Activated T-cell treated with anti-CD3 and anti-CD28 coated beads, Interleukin-2, amount 50 U/mL, for 4 hours (primary cell): Measurements from ENCODE around the gene RIC1. TPM values are rescaled to one million over a fixed set of nuclear protein-coding genes. Genes with fewer than 3 reads are reported as not detected.

Experiments used
- ATAC-seq, 2 donors: fragments of 200-7000 bp; cut with Tn5 transposase; one replicate each; pipeline ENCODE4 v1.10.0; 2021
- DNase-seq: peaks from one replicate; pipeline ENCODE4 v3.0.0-alpha.2; 2020
- H3K27me3 Mint-ChIP-seq: one replicate; pipeline ENCODE4 v1.8.0; 2021; ENCODE audit warnings: low read depth, mixed read lengths
- H3K36me3 Mint-ChIP-seq: one replicate; pipeline ENCODE4 v1.8.0; 2022; ENCODE audit warnings: mixed read lengths; ENCODE audit not compliant: insufficient read depth
- H3K4me1 Mint-ChIP-seq: one replicate; pipeline ENCODE4 v1.8.0; 2021; ENCODE audit warnings: low read depth, mixed read lengths
- H3K4me3 Mint-ChIP-seq: one replicate; pipeline ENCODE4 v1.8.0; 2021; ENCODE audit warnings: mild to moderate bottlenecking, moderate library complexity, mixed read lengths
- H3K9me3 Mint-ChIP-seq: one replicate; pipeline ENCODE4 v1.8.0; 2021; ENCODE audit warnings: mixed read lengths
- total RNA-seq, 3 donors: library from RNA; stranded (reverse); gene quantifications; one replicate each; pipeline ENCODE4 v1.2.1, GENCODE V29; 2021

The RIC1 gene
- total RNA-seq, 3 donors from 2014 or later: 10.5 to 11.2 (median 10.8) TPM

DNA sequence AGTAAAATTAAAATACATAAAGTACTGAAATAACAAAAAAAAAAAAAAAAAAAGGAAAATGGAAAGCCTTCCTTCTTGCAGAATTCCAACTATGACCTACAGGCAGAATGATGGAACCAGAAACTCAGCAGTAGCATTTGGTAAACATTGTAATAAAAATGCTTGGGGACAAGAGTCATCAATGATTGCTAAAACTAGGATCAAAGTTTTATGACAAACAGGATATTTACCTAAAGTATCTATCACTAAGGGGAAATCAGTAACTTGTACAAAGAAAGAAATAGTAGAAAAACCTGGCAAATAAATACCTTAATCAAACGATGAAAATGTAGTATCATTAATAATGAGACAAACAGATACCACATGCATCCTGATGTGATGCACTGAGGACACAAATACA, 186.6 kb downstream of the RIC1 start:
- DNase-seq (no peak), ATAC-seq (no peak)
- H3K27me3 Mint-ChIP-seq: no peaks in the 10 kb centered on the region
- peaks cover 4% of the 10 kb centered on the region for H3K4me1 Mint-ChIP-seq
- H3K4me3 Mint-ChIP-seq: no peak overlapping the region
- no peaks in the 10 kb centered on the region for H3K9me3 Mint-ChIP-seq
- peaks cover 40% of the 10 kb centered on the region for H3K36me3 Mint-ChIP-seq

DNA sequence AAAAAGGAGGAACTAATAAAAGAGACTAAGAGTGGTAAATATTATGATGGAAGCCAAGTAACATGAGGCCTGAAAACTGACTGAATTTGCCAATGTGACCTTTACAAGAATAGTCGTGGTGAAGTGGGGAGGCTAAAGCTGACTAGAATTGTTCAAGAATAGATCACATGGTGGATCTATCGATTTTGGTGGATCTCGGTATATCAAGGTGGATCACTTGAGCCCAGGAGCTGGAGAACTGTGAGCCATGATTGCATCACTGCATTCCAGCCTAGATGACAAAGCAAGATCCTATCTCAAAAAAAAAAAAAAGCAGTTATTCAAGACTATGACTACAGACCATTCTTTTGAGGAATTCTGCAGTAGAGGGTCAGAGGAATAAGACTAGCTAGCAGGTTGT, 189.0 kb downstream of the RIC1 start:
- H3K9me3 Mint-ChIP-seq: no peaks in the 10 kb centered on the region
- peaks cover 34% of the 10 kb centered on the region for H3K36me3 Mint-ChIP-seq
- H3K4me1 Mint-ChIP-seq: peaks cover 4% of the 10 kb centered on the region
- DNase-seq (no peak), ATAC-seq (no peak)
- no peaks in the 10 kb centered on the region for H3K27me3 Mint-ChIP-seq
- no peak overlapping the region for H3K4me3 Mint-ChIP-seq

DNA sequence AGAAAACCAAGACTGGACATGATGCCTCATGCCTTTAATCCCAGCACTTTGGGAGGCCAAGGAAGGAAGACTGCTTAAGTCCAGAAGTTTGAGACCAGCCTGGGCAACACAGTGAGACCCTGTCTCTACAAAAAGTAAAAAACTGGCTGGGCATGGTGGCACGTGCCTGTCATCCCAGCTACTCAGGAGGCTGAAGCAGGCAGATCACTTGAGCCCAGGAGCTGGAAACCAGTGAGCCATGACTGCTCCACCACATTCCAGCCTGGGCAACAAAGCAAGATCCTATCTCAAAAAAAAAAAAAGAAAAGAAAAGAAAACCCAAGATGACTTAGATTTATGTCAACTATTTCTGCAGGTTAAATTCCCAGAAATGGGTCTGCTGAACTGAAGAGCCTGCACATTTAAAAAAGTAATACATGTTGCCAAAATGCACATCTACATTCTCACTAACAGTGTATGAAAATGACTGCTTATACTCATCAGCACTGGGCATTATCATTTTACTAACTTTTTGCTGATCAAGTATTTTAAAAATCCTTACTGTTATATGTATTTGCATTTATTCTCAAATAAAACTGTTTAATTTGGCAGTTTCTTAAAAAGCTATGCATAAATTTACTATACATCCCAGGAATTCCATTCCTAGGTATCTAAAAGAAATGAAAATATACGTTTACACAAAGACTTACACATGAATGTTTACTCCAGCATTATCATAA, 189.7 kb downstream of the RIC1 start:
- DNase-seq: no peak
- H3K4me3 Mint-ChIP-seq: no peak overlapping the region
- H3K36me3 Mint-ChIP-seq: peaks cover 36% of the 10 kb centered on the region
- H3K9me3 Mint-ChIP-seq: no peaks in the 10 kb centered on the region
- H3K27me3 Mint-ChIP-seq: no peaks in the 10 kb centered on the region
- no peak for ATAC-seq
- peaks cover 4% of the 10 kb centered on the region for H3K4me1 Mint-ChIP-seq

DNA sequence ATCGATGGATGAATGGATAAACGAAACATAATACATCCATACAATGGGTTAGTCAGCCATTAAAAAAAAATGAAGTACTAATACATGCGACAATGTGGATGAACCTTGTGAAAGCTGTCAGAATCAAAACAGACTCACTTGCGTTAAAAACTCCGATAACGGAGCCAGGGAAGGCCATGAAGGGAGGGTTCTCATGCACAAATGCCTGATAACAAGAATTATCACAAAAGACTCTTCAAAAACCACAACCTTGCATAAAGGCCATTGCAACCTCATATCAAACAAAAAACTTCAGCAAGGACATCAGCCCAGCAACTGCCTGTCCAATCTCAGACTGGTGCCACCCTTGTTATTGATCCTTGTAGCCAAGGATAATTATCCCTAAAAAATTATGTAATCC, 190.3 kb downstream of the RIC1 start:
- peaks cover 34% of the 10 kb centered on the region for H3K36me3 Mint-ChIP-seq
- DNase-seq (no peak), ATAC-seq (no peak)
- peaks cover 4% of the 10 kb centered on the region for H3K4me1 Mint-ChIP-seq
- no peaks in the 10 kb centered on the region for H3K27me3 Mint-ChIP-seq
- no peak overlapping the region for H3K4me3 Mint-ChIP-seq
- no peaks in the 10 kb centered on the region for H3K9me3 Mint-ChIP-seq

DNA sequence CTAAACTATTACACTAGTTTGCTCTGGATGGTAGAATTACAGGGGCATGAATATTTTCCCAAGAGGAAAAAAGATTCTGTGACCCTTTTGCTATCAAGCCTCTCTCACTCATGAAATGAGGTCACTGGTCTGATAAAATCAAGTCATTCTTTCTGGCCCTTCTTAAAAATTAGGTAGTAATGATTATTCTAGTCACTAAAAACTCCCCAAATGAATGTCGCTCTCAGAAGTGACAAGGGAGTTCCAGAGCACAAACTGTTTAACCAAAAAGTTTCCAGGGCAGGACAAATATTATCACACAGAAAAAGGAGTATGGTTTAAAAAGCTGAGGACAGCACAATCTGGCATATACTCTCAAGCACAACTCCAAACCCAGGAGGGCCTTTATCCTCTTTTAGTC, 191.5 kb downstream of the RIC1 start:
- no peaks in the 10 kb centered on the region for H3K27me3 Mint-ChIP-seq
- peaks cover 38% of the 10 kb centered on the region for H3K36me3 Mint-ChIP-seq
- no peak for ATAC-seq
- H3K9me3 Mint-ChIP-seq: no peaks in the 10 kb centered on the region
- no peak for DNase-seq
- peaks cover 5% of the 10 kb centered on the region for H3K4me1 Mint-ChIP-seq
- H3K4me3 Mint-ChIP-seq: no peak overlapping the region

DNA sequence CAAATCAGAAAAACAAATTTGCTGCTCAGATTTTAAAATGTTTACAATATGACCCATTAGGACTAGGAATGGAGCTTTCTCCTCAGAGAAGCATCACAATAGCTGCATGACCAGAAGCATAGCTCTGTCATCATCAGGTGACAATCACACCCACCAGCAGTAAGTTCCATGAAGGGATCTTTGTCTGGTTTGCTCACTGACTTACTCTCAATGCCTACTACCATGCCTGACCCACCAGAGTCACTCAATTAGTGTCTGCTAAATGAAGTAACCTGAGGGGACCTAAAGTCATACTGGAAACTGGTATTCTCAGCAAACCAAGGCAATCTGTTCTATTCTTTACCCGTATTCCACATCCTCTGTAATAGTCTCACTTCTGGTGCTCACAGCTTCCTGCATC, 196.3 kb downstream of the RIC1 start:
- DNase-seq (no peak), ATAC-seq (no peak)
- Mint-ChIP-seq H3K9me3 (no peaks in the 10 kb centered on the region), H3K27me3 (no peaks in the 10 kb centered on the region), H3K36me3 (peaks cover 20% of the 10 kb centered on the region), H3K4me1 (peaks cover 24% of the 10 kb centered on the region), H3K4me3 (no peak overlapping the region)

Other genes with a start within 250 kb of the RIC1 start
- gene PLGRKT, start 191.2 kb upstream of the RIC1 start, total RNA-seq: 10 to 100 TPM; 23.7 to 45.3 (median 30.9) TPM
- 10 to 100 TPM; 33.7 to 58.4 (median 42.1) TPM for gene CD274, start 178.6 kb upstream of the RIC1 start, total RNA-seq
- gene PDCD1LG2, start 118.6 kb upstream of the RIC1 start, total RNA-seq: under 1 TPM in 2 of 3 donors, not detected in 1; 0.11 to 0.60 TPM
- gene ERMP1, start 204.0 kb downstream of the RIC1 start, total RNA-seq: 1 to 10 TPM; 6.7 to 7.5 (median 6.9) TPM